ENCODE results near the gene VPS33A. TPM values are rescaled to one million over a fixed set of nuclear protein-coding genes. Genes with fewer than 3 reads are reported as not detected.

The VPS33A gene
- polyA plus RNA-seq, 1 donor (not counting 4 experiments of a cell fraction or from before 2014, with no cell fraction given): 17.5 TPM

- dilution Hi-C loops (cut with MboI; ENCODE audit: extremely low pct_ligation_motif_present, low sequenced_read_pairs): no loop called here
- Histone ChIP-seq H3K27ac (ENCODE audit: control insufficient read depth, insufficient read depth, low read length) (no peak overlapping the region), H3K9me1 (ENCODE audit: control insufficient read depth, extremely low read depth, insufficient read depth, low read length) (no peaks in the 10 kb centered on the region), H3K79me2 (ENCODE audit: control insufficient read depth, insufficient read depth, low read length) (no peaks in the 10 kb centered on the region), H3K4me3 (ENCODE audit: control insufficient read depth in 2 of 3, extremely low read depth in 1 of 3, insufficient read depth in 2 of 3, low read depth in 1 of 3, low read length in 3 of 3) (no peak overlapping the region), H3K9me3 (ENCODE audit: control insufficient read depth, low read depth, low read length) (no peaks in the 10 kb centered on the region), H2AFZ (ENCODE audit: control insufficient read depth, low read length) (no peak overlapping the region), H3K9ac (ENCODE audit: control insufficient read depth, extremely low read depth, insufficient read depth, low read length) (no peak overlapping the region), H3K4me1 (ENCODE audit: control insufficient read depth, extremely low read depth, insufficient read depth, low read length) (peaks cover 12% of the 10 kb centered on the region), H3K27me3 (ENCODE audit: control insufficient read depth, extremely low read depth, insufficient read depth, low read length) (no peaks in the 10 kb centered on the region), H3K4me2 (ENCODE audit: control insufficient read depth, extremely low read depth, insufficient read depth, low read depth, low read length) (no peak overlapping the region), H3K36me3 (ENCODE audit: control insufficient read depth in 2 of 2, extremely low read depth in 1 of 2, insufficient read depth in 2 of 2, low read length in 2 of 2) (no peaks in the 10 kb centered on the region), H4K20me1 (ENCODE audit: control insufficient read depth, extremely low read depth, insufficient read depth, low read length) (no peaks in the 10 kb centered on the region)
- FAIRE-seq (no peak), DNase-seq (ENCODE audit: low read depth, low spot score) (no peak)
- TF ChIP-seq, protein P1, sequence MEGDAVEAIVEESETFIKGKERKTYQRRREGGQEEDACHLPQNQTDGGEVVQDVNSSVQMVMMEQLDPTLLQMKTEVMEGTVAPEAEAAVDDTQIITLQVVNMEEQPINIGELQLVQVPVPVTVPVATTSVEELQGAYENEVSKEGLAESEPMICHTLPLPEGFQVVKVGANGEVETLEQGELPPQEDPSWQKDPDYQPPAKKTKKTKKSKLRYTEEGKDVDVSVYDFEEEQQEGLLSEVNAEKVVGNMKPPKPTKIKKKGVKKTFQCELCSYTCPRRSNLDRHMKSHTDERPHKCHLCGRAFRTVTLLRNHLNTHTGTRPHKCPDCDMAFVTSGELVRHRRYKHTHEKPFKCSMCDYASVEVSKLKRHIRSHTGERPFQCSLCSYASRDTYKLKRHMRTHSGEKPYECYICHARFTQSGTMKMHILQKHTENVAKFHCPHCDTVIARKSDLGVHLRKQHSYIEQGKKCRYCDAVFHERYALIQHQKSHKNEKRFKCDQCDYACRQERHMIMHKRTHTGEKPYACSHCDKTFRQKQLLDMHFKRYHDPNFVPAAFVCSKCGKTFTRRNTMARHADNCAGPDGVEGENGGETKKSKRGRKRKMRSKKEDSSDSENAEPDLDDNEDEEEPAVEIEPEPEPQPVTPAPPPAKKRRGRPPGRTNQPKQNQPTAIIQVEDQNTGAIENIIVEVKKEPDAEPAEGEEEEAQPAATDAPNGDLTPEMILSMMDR (optimal IDR thresholded peaks at IDR 0.05 in 1 of 3, IDR thresholded peaks at IDR 0.05 in 1 of 3, conservative IDR thresholded peaks at IDR 0.05 in 1 of 3; ENCODE audit: extremely low read depth in 1 of 3, insufficient read depth in 2 of 3, low read length in 3 of 3): no peak
- TF ChIP-seq EZH2 (IDR thresholded peaks at IDR 0.05; ENCODE audit: low read length): no peak
Observed at GRCh38 chr12:122185079-122185478, 81.2 kb downstream of the VPS33A start.

- Histone ChIP-seq H3K4me2 (ENCODE audit: control insufficient read depth, extremely low read depth, insufficient read depth, low read depth, low read length) (no peak overlapping the region), H3K79me2 (ENCODE audit: control insufficient read depth, insufficient read depth, low read length) (no peaks in the 10 kb centered on the region), H3K4me3 (ENCODE audit: control insufficient read depth in 2 of 3, extremely low read depth in 1 of 3, insufficient read depth in 2 of 3, low read depth in 1 of 3, low read length in 3 of 3) (no peak overlapping the region), H3K27ac (ENCODE audit: control insufficient read depth, insufficient read depth, low read length) (no peak overlapping the region), H3K36me3 (ENCODE audit: control insufficient read depth in 2 of 2, extremely low read depth in 1 of 2, insufficient read depth in 2 of 2, low read length in 2 of 2) (no peaks in the 10 kb centered on the region), H3K27me3 (ENCODE audit: control insufficient read depth, extremely low read depth, insufficient read depth, low read length) (no peaks in the 10 kb centered on the region), H3K9me1 (ENCODE audit: control insufficient read depth, extremely low read depth, insufficient read depth, low read length) (no peaks in the 10 kb centered on the region), H3K4me1 (ENCODE audit: control insufficient read depth, extremely low read depth, insufficient read depth, low read length) (peaks cover 12% of the 10 kb centered on the region), H4K20me1 (ENCODE audit: control insufficient read depth, extremely low read depth, insufficient read depth, low read length) (no peaks in the 10 kb centered on the region), H3K9ac (ENCODE audit: control insufficient read depth, extremely low read depth, insufficient read depth, low read length) (no peak overlapping the region), H3K9me3 (ENCODE audit: control insufficient read depth, low read depth, low read length) (no peaks in the 10 kb centered on the region), H2AFZ (ENCODE audit: control insufficient read depth, low read length) (no peak overlapping the region)
- dilution Hi-C loops (cut with MboI; ENCODE audit: extremely low pct_ligation_motif_present, low sequenced_read_pairs): no loop called here
- DNase-seq (ENCODE audit: low read depth, low spot score) (no peak), FAIRE-seq (no peak)
- no peak for TF ChIP-seq EZH2 (IDR thresholded peaks at IDR 0.05; ENCODE audit: low read length)
- TF ChIP-seq, protein P1 (optimal IDR thresholded peaks at IDR 0.05 in 1 of 3, IDR thresholded peaks at IDR 0.05 in 1 of 3, conservative IDR thresholded peaks at IDR 0.05 in 1 of 3; ENCODE audit: extremely low read depth in 1 of 3, insufficient read depth in 2 of 3, low read length in 3 of 3): no peak
Observed at GRCh38 chr12:122184517-122184916, 81.8 kb downstream of the VPS33A start.

All from keratinocyte (primary cell).